PC-3 (cell line): ENCODE data around the gene ERP27. TPM values are rescaled to one million over a fixed set of nuclear protein-coding genes. Genes with fewer than 3 reads are reported as not detected.

Source experiments
- ATAC-seq: fragments of 200-7000 bp; cut with Tn5 transposase; 2 replicates; pipeline ENCODE4 v1.9.1; 2020; ENCODE audit warnings: mild to moderate bottlenecking, moderate library complexity
- BruUV-seq: library from RNA; stranded (reverse); fragments of 400-500 nt; replicated peaks from 2 replicates; lab custom pipeline; 2021; lab: Mats Ljungman, UMichigan
- CTCF ChIA-PET: fragments of 300-600 bp; sonication (Branson Sonifier 250); formaldehyde crosslinking; loops from one replicate; lab custom pipeline; 2022; ENCODE audit warnings: antibody characterized with exemption; lab: Charles Lee
- POLR2A ChIA-PET: fragments of 300-600 bp; sonication (Branson Sonifier 250); formaldehyde crosslinking; loops from one replicate; lab custom pipeline; 2022; ENCODE audit warnings: antibody characterized with exemption; ENCODE audit not compliant: unreplicated experiment; lab: Charles Lee
- DNase-seq: peaks from one replicate; pipeline ENCODE4 v3.0.0-alpha.2; 2015
- H2AFZ ChIP-seq: fragments of 300-600 bp; sonication (generic); 2 replicates; pipeline ENCODE4 v1.6.0; 2016; ENCODE audit warnings: antibody characterized with exemption, low read length
- H3F3A ChIP-seq: fragments of 300-600 bp; sonication (generic); one replicate; pipeline ENCODE4 v1.6.0; 2017; ENCODE audit warnings: antibody characterized with exemption, low read length, control low read depth, mild to moderate bottlenecking; ENCODE audit not compliant: unreplicated experiment
- H3K27ac ChIP-seq: fragments of 300-600 bp; sonication (generic); 2 replicates; pipeline ENCODE4 v1.5.1; 2016; ENCODE audit warnings: mild to moderate bottlenecking, low read length
- H3K27me3 ChIP-seq: fragments of 300-600 bp; sonication (generic); 2 replicates; pipeline ENCODE4 v1.6.1; 2016; ENCODE audit warnings: low read length, mixed read lengths
- H3K36me3 ChIP-seq: fragments of 300-600 bp; sonication (generic); 2 replicates; pipeline ENCODE4 v1.6.1; 2016; ENCODE audit warnings: low read depth, mixed run types, low read length, mixed read lengths
- H3K4me1 ChIP-seq: fragments of 300-600 bp; sonication (generic); 2 replicates; pipeline ENCODE4 v1.5.1; 2016; ENCODE audit warnings: low read length; ENCODE audit not compliant: insufficient read depth
- H3K4me2 ChIP-seq: fragments of 300-600 bp; sonication (generic); 2 replicates; pipeline ENCODE4 v1.6.0; 2016; ENCODE audit warnings: low read length
- H3K4me3 ChIP-seq: fragments of 300-600 bp; sonication (generic); 2 replicates; pipeline ENCODE4 v1.5.1; 2016; ENCODE audit warnings: mild to moderate bottlenecking, low read length, mixed read lengths
- H3K79me2 ChIP-seq: fragments of 300-600 bp; sonication (generic); 2 replicates; pipeline ENCODE4 v1.6.1; 2017; ENCODE audit warnings: low read length, mixed read lengths
- H3K9ac ChIP-seq: fragments of 300-600 bp; sonication (generic); 2 replicates; pipeline ENCODE4 v1.6.0; 2016; ENCODE audit warnings: mild to moderate bottlenecking, low read length
- H3K9me2 ChIP-seq: fragments of 300-600 bp; sonication (generic); replicated peaks from 2 replicates; pipeline ENCODE4 v1.6.1; 2016; ENCODE audit warnings: mixed run types, low read length, mixed read lengths
- H3K9me3 ChIP-seq: fragments of 300-600 bp; sonication (generic); 2 replicates; pipeline ENCODE4 v1.6.1; 2016; ENCODE audit warnings: low read length, mixed read lengths
- H4K20me1 ChIP-seq: fragments of 300-600 bp; sonication (generic); 2 replicates; pipeline ENCODE4 v1.6.1; 2016; ENCODE audit warnings: low read length, mixed read lengths
- CTCF ChIP-seq: fragments of 300-600 bp; sonication (generic); conservative IDR thresholded peaks from 2 replicates; pipeline ENCODE4 v1.5.1; 2017; ENCODE audit warnings: antibody characterized with exemption, low read depth, mild to moderate bottlenecking, low read length
- EZH2 ChIP-seq: fragments of 300-600 bp; sonication (generic); IDR thresholded peaks from one replicate; pipeline ENCODE4 v1.6.1; 2017; ENCODE audit warnings: antibody characterized with exemption, mild to moderate bottlenecking, low read length; ENCODE audit not compliant: unreplicated experiment
- EZH2phosphoT487 ChIP-seq: fragments of 300-600 bp; sonication (generic); IDR thresholded peaks from 2 replicates; pipeline ENCODE4 v1.6.1; 2018; ENCODE audit warnings: mild to moderate bottlenecking, antibody characterized with exemption, low read length, borderline replicate concordance
- intact Hi-C: fragments of 100-400 bp; cut with micrococcal nuclease; formaldehyde crosslinking; loops from 2 replicates; pipeline ENCODE4 v1.9.0; 2023
- total RNA-seq: library from RNA; depleted of rRNA; stranded (reverse); fragments of >200 nt; gene quantifications from 2 replicates; pipeline ENCODE4 v1.2.3, GENCODE V29; 2014

ERP27 gene
- total RNA-seq, 1 experiment from 2014 or later, result not detected

GRCh38 chr12:14972816-14973215 is 34.5 kb upstream of the ERP27 start, which contains the start of gene PDE6H:
Gene PDE6H (plus strand): TSS chr12:14973042. CDS start chr12:14978013, 4,971 bp downstream.
- ATAC-seq (no peak), DNase-seq (no peak)
- no peaks in the 10 kb centered on the region for H3K4me1 ChIP-seq
- ChIA-PET CTCF (no interaction called here), POLR2A (no interaction called here)
- no peak within 1 kb of the TSS for H3K4me2 ChIP-seq
- no peaks in the 10 kb centered on the region for H3K79me2 ChIP-seq
- intact Hi-C loops, result no loop called here
- H3K9me3 ChIP-seq, result no peaks in the 10 kb centered on the region
- H3F3A ChIP-seq, result no peaks in the 10 kb centered on the region
- TF ChIP-seq EZH2phosphoT487 (no peak), EZH2 (no peak), CTCF (no peak)
- no peaks in the 10 kb centered on the region for H4K20me1 ChIP-seq
- no peak within 1 kb of the TSS for H3K27ac ChIP-seq
- no TSS peak for BruUV-seq
- no peak within 1 kb of the TSS for H2AFZ ChIP-seq
- H3K9me2 ChIP-seq, result no peaks in the 10 kb centered on the region
- no peak within 1 kb of the TSS for H3K9ac ChIP-seq
- no peaks in the 10 kb centered on the region for H3K36me3 ChIP-seq
- no peaks in the 10 kb centered on the region for H3K27me3 ChIP-seq
- H3K4me3 ChIP-seq, result no peak within 1 kb of the TSS

- no peak for DNase-seq
- Histone ChIP-seq H4K20me1 (no peaks in the 10 kb centered on the region), H3K9me3 (no peaks in the 10 kb centered on the region), H3K79me2 (no peaks in the 10 kb centered on the region), H3K36me3 (no peaks in the 10 kb centered on the region), H3K4me2 (no peak overlapping the region), H3K4me1 (no peaks in the 10 kb centered on the region), H3F3A (no peaks in the 10 kb centered on the region), H3K9ac (no peak overlapping the region), H3K27me3 (no peaks in the 10 kb centered on the region), H2AFZ (no peak overlapping the region), H3K9me2 (no peaks in the 10 kb centered on the region), H3K4me3 (no peak overlapping the region), H3K27ac (no peak overlapping the region)
- BruUV-seq, result no TSS peak
- ATAC-seq, result no peak
- ChIA-PET POLR2A (no interaction called here), CTCF (no interaction called here)
- TF ChIP-seq EZH2phosphoT487 (no peak), EZH2 (no peak)
- intact Hi-C loops, result no loop called here
Observed at GRCh38 chr12:14970473-14970872, 32.1 kb upstream of the ERP27 start.

GRCh38 chr12:14968478-14968877 is 30.1 kb upstream of the ERP27 start:
- no peak for TF ChIP-seq CTCF
- no peak for TF ChIP-seq EZH2phosphoT487
- TF ChIP-seq EZH2, result no peak
- no peaks in the 10 kb centered on the region for H3K79me2 ChIP-seq

More at GRCh38 chr12:14968478-14968877, 30.1 kb upstream of the ERP27 start:
- DNase-seq, result no peak
- ChIA-PET CTCF (no interaction called here), POLR2A (no interaction called here)
- H2AFZ ChIP-seq, result no peak overlapping the region
- intact Hi-C loops, result no loop called here
- no peak overlapping the region for H3K4me2 ChIP-seq
- no peak overlapping the region for H3K4me3 ChIP-seq
- H3K27ac ChIP-seq, result no peak overlapping the region
- H3K9me2 ChIP-seq, result no peaks in the 10 kb centered on the region
- H3K27me3 ChIP-seq, result no peaks in the 10 kb centered on the region
- no peaks in the 10 kb centered on the region for H3K4me1 ChIP-seq
- no peaks in the 10 kb centered on the region for H3F3A ChIP-seq
- no peaks in the 10 kb centered on the region for H3K36me3 ChIP-seq
- no peaks in the 10 kb centered on the region for H4K20me1 ChIP-seq
- no peak for ATAC-seq
- no peak overlapping the region for H3K9ac ChIP-seq
- no TSS peak for BruUV-seq
- no peaks in the 10 kb centered on the region for H3K9me3 ChIP-seq
